Measurements from ENCODE around the gene CNKSR2.
A peak's percentile ranks its signal among the peaks of the same experiment; 100 is the strongest.
"Not testable (repeated sequence)": the region's sequence is repeated elsewhere in the genome, so short reads cannot be mapped to it uniquely, and the experiment has no call there.

The CNKSR2 gene

DNA sequence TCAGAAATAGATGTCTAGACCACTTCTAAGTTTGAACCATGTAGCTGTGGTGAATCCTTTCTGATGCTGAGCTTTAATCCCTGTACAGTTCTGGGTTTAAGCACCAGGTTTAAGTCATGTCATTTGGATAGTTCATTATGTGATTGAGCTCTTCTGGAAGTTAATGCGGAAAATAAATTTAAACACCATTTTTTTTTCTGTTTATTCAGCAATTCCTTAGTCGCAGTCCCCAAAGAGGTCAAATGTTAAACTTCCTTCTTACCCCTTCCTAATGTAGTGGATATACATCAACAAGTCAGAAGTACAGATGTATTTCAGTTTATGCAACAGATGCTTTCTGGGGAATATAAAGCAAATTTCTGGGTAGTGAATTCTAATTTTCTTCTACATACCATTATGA lies 52.9 kb downstream of the CNKSR2 start:
- DNase-seq (ENCODE audit: low read depth), result no peak
- H3K4me3 ChIP-seq (ENCODE audit: low read depth, low read length), result no peak overlapping the region

DNA sequence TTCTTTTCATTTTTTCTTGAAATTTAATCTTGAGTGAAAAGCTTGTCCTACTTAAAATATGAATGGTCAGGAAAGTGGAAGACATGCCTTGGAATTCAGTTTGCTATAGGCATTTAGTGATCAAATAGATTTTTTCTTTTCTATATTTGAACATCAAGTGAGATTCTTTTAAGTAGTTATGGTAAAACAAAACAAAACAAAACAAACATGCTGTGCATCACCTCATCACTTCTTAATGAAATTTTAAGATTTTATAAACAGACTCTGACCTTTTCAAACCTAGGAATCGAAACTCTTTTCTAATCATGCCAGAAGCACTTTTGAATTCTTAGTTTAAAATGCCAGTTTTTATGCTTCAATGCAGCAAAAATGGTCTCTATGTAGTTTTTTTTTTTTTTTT lies 62.8 kb downstream of the CNKSR2 start:
- no peak for DNase-seq (ENCODE audit: low read depth)
- H3K4me3 ChIP-seq (ENCODE audit: low read depth, low read length), result no peak overlapping the region

DNA sequence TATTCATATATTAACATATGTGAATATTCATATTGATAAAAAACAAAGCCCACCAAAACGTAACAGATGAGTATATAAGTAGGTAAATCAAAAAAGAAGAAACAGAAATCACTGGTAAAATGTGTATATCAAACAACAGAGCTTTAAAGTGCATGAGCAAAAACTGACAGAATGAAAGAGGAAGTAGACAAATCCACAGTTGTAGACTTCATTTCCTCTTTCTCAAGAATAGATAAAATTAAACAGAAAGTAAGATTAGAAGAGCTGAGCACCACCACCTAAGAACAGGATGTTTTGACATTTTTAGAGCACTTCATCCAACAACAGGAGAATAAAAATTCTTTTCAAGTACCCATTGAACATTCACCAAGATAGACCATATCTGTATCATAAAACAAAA lies 64.6 kb downstream of the CNKSR2 start:
- no peak for DNase-seq (ENCODE audit: low read depth)
- H3K4me3 ChIP-seq (ENCODE audit: low read depth, low read length), result no peak overlapping the region

DNA sequence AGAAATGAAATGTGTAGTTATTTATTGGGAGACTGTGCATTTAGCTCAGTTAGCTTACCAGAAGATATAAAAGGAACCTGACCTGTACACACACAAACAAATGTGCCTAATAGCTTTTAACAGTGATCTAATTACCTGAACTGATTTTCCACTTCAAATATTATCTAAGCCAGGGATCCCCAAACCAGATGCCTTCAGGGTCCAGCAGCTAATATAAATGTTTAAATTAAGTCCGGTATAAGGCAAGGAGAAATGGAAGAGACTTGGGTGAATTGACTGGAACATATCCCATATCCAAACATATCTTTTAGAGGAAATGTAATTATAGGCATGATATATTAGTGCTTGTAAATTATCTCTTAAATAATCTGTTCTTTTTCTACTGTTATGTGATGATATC lies 66.7 kb downstream of the CNKSR2 start:
- H3K4me3 ChIP-seq (ENCODE audit: low read depth, low read length), result no peak overlapping the region
- no peak for DNase-seq (ENCODE audit: low read depth)

DNA sequence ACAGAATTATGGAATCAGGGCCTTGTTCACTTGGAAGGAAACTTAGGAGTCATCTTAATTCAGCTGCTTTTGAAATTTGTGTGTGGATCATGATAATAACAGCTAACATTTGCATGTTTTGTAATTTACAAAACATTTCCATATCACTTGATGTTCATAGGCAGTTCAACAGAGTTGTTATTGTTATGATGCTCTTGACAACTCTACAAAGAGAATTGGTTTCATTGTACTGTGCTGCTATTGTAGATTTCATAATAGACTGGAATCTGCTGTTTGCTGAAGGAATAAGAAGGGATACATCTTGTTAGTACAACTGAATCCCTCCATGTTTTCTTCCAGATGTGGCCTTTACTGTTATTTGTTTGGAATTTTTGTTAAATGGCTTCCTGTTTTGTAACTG lies 83.5 kb downstream of the CNKSR2 start:
- no peak for DNase-seq (ENCODE audit: low read depth)
- H3K4me3 ChIP-seq (ENCODE audit: low read depth, low read length), result no peak overlapping the region

DNA sequence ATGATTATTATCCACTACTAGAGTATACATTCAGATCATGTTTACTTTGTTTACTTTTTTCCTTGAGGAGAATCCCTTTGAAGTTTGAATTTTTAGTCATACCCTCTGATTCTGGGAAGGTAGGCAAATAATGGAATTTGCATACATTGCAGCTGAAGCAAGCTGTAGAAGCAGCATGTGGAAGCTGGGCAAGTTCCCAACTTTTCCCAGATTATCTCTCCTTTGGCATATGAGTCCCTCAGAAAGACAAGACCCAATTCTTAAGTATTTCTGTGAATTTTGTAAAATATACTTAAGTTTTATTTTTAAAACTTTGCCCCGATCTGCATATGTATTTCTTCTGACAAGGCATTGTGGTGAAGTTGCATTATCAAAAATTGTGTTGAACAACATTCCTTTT lies 94.9 kb downstream of the CNKSR2 start:
- DNase-seq (ENCODE audit: low read depth), result no peak
- no peak overlapping the region for H3K4me3 ChIP-seq (ENCODE audit: low read depth, low read length)

DNA sequence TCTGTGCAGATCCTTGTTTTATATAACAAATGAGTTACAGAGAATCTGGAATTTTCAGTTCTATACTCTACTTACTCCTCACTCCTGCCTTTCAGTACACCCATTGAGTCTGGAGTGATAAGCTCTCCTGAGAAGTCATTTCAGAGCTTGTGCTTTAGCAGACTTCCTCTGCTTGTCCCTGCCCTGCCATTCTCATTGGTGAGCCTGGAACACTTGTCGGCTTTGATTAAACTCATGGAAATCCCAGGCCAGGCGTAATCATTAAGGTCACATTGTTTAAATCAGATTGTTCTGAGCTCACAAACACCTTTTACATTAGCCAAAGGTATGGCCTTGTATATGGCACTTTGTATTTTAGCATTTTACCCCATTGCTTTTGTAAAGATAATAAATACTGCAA lies 102.7 kb downstream of the CNKSR2 start:
- DNase-seq (ENCODE audit: low read depth), result no peak
- H3K4me3 ChIP-seq (ENCODE audit: low read depth, low read length), result no peak overlapping the region

DNA sequence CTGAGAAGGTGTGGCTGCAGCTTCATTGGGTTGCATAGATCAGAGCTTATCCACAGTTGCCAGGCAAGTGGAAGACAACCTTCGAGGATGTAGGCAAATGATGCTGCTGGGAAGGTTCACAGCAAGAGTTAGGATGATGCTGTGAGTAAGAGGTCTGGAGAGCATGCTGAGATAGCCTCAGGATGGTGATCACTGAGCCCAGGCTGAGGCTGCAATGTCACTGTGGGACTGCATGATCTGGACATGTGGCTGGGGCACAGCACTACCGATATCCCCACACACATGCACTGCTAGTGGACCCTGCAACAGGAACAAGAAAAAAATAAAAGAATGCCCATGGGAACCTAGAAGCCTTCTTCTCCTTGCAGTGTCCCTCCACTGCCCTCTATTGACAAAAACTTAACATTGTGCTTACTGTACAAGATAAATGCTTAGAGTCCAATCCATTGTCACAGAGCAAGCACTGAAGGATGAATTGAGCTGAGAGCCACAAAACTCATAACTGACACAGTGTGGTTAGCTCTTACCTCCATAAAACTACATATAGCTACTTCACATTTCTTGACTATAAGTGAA lies 105.6 kb downstream of the CNKSR2 start:
- H3K4me3 ChIP-seq (ENCODE audit: low read depth, low read length), result no peak overlapping the region
- DNase-seq (ENCODE audit: low read depth), result no peak

DNA sequence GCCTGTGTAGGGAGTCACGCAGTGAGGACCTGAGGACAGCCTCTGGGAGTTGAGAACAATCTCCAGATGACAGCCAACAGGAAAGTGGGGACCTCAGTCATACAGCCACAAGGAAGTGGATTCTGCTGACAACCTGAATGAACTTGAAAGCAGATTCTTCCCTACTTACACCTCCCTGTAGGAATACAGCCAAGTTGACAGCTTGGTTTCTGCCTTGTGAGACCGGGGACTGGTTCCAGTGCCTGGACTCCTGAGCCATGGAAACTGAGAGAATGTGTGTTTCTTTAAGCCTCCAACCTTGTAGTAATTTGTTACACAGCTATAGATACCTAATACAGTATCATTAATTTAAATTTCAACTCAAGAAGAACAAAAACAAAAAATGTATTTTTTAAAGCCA lies 107.5 kb downstream of the CNKSR2 start:
- DNase-seq (ENCODE audit: low read depth), result no peak
- no peak overlapping the region for H3K4me3 ChIP-seq (ENCODE audit: low read depth, low read length)

DNA sequence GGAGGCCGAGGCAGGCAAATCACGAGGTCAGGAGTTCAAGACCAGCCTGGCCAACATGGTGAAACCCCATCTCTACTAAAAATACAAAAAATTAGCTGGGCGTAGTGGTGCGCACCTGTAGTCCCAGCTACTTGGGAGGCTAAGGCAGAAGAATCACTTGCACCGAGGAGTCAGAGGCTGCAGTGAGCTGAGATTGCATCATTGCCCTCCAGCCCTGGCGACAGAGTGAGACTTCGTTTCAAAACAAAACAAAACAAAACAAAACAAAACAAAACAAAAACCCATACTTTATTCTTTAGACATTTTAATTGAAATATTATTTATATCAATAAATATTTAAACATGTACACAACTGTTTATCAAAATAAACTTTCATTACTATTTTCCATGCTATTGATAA lies 109.8 kb downstream of the CNKSR2 start:
- DNase-seq (ENCODE audit: low read depth), result not testable (repeated sequence)

DNA sequence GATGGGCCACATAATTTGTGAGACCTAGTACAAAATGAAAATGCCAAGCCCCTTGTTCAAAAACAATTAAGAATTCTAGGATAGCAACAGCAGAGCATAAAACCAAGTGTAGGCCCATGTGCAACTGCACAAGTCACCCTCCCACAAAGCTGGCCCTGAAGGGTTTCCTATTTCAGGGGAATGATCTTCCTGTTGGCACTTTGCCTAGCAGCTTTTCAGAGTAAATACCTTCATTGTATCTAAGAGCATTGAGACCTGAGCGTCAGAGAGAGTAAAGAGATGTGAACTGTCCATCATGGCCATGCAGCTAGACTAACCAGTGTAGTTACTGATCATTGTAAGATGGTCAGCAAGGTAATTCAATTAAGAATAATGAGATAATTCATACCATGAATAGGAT lies 113.6 kb downstream of the CNKSR2 start:
- DNase-seq (ENCODE audit: low read depth), result no peak
- H3K4me3 ChIP-seq (ENCODE audit: low read depth, low read length), result no peak overlapping the region

More for the DNA sequence above, 109.8 kb downstream of the CNKSR2 start:
- not testable (repeated sequence) for H3K4me3 ChIP-seq (ENCODE audit: low read depth, low read length)

DNA sequence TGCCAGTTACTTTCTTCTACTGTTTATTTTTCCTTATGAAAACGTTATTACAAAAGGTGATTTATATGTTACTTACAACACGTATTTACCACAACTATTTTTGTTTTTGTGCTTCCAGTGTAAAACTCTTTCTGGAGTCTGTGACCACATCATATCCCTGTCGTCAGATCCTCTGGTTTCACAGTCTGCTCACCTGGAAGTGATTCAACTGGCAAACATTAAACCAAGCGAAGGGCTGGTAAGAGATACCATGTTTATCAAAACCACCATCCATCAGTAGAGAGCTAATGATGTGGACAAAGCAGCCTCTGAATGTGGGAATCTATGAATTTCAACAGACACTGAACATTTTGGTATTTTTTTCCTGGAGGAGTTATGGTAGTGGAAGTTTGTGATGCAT lies 116.1 kb downstream of the CNKSR2 start:
- H3K4me3 ChIP-seq (ENCODE audit: low read depth, low read length), result no peak overlapping the region

DNA sequence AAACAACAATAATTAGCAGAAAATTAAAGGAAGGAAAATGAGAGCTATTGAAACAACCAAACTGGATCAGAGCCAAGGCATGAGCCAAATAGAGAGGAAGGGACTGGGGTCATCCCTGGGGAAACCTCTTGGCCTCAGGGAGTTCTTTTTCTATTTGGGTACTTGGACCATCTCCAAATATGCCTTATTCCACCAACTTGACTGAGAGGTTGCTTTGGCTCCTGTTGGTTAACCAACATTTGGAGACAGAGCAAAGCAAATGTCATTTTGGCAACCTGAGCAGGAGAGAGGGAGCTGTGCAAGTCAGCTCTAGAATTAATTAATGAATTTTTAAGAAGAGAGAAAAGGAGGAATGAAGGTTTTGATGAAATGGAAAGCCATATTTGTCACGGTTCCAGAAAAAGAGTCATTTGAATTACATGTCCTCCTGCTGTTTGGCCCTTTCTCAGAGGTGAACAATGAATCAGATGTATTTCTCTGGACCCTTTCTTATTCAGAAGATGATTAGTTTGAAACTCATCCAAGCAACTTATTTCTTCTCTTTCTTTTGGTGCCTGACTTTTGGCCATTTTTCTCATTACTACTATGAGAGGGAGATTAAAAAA lies 119.1 kb downstream of the CNKSR2 start:
- H3K4me3 ChIP-seq (ENCODE audit: low read depth, low read length), result no peak overlapping the region
- peak; percentile 41 for DNase-seq (ENCODE audit: low read depth)

More for the DNA sequence above, 116.1 kb downstream of the CNKSR2 start:
- no peak for DNase-seq (ENCODE audit: low read depth)

DNA sequence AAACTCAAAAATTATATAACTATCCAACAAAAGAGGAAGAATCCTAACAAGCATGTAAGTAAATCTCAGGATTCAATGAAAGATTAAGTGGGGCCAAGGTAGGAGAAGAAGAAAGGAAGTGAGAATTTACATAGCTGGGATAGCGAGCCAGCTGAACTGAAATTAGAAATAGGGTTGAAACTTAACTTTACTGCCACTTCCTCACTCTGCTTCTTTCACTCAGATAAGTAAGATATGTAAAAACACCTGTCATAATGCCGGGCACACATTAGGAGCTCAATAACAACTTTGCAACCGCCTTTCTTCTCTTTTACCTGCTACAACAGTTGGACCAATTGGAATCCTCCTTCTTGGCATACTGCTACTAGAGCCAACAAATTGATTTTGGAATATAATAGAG lies 129.4 kb downstream of the CNKSR2 start:
- DNase-seq (ENCODE audit: low read depth), result no peak
- no peak overlapping the region for H3K4me3 ChIP-seq (ENCODE audit: low read depth, low read length)

DNA sequence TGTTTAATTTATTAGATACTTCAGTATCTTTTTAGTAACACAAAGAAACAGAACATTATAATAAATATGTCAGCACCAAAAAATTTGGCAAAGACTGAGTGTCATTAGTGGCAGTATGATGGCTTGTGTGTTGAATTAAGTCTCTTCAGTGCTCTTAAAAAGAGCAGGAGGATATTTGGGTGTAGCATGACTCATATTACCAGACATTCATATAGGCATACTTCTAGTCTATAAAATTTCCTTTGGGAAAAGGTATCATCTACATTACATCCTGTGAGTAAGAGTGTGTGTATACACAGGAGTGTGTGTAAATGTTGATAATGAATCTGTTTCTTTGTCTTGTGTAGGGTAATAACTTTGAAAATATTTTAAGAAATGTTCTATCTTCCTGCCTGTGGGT lies 135.7 kb downstream of the CNKSR2 start:
- no peak overlapping the region for H3K4me3 ChIP-seq (ENCODE audit: low read depth, low read length)
- DNase-seq (ENCODE audit: low read depth), result peak; percentile 30

DNA sequence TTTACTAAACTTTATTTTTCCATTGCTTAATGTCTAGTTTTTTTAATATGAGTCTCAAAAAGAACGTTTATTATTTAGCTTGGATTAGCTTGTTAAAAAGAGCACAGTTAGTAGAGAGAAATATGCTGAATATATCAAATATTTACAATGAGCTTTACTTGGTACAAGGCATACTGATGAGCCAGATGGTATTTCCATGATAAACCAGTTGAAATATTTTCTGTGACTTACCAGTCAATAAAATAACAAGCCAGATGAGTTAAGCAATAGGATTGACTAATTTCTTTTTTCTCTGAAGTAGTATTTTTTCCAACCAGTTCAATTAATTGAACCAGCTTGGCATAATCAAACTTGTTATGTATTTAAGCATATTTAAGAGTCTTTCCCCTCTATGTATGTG lies 149.8 kb downstream of the CNKSR2 start:
- no peak overlapping the region for H3K4me3 ChIP-seq (ENCODE audit: low read depth, low read length)
- DNase-seq (ENCODE audit: low read depth), result no peak

DNA sequence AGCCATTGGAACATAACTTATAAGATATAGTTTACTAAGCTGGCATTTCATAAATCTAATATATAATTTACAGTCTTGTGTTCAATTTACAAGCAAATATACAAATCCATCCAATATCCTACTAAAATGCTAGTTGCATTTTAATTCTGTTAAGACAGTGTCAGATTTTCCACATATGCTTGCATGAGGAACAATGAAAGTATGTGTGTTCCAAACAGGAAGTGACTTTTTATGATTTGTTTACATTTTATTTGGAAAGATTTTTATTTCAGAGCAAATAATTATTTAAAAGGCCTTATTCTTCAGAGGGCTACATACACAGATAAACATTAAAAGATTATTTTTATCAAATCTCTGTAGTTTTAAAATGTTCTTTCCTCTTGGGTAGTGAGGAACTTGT lies 153.9 kb downstream of the CNKSR2 start:
- H3K4me3 ChIP-seq (ENCODE audit: low read depth, low read length), result no peak overlapping the region
- no peak for DNase-seq (ENCODE audit: low read depth)

DNA sequence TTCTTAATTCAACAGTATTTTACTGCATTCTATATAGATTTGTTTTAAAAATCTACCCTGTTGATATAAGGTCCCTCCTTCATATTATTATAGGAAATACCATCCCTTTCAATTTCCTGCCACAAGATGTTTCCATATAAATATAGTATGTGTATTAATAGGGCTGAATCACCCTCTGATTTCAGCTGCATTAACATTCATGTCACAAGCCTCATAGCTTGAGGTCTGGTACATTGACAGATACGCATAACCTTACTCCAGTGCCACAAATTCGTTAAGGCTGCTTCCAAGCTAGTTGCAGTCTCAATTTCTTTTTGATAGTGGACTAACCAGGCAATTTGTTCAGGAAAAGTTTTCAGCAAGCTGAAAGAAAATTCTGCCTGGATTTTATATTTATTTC lies 155.6 kb downstream of the CNKSR2 start:
- DNase-seq (ENCODE audit: low read depth), result no peak
- H3K4me3 ChIP-seq (ENCODE audit: low read depth, low read length), result no peak overlapping the region

DNA sequence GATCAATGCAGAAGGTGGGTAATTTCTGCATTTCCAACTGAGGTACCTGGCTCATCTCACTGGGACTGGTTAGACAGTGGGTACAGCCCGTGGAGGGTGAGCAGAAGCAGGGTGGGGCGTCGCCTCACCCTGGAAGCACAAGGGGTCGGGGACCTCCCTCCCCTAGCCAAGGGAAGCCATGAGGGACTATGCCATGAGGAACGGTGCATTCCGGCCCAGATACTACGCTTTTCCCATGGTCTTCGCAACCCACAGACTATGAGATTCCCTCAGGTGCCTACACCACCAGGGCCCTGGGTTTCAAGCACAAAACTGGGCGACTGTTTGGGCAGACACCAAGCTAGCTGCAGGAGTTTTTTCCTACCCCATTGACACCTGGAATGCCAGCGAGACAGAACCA lies 170.4 kb downstream of the CNKSR2 start:
- H3K4me3 ChIP-seq (ENCODE audit: low read depth, low read length); DNase-seq (ENCODE audit: low read depth): not testable (repeated sequence)

DNA sequence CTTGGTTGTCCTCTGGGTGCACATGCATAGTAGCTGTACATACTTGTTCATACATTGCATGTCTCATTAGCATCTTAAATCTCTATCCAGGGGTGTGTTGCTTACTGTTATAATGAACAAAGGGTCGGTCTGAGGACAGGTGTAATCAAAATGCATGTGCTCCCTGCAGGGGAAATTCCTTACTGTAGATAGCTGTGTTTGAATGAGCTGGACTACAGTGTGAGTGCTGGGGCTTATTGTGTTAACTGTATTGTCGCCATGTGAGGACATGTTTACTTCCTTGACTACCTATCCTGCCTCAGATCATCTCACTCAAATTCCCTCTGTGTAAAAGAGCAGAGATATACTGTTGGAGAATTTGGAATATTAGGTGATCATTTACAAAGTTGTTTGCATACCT lies 185.2 kb downstream of the CNKSR2 start:
- no peak for DNase-seq (ENCODE audit: low read depth)
- H3K4me3 ChIP-seq (ENCODE audit: low read depth, low read length), result no peak overlapping the region

DNA sequence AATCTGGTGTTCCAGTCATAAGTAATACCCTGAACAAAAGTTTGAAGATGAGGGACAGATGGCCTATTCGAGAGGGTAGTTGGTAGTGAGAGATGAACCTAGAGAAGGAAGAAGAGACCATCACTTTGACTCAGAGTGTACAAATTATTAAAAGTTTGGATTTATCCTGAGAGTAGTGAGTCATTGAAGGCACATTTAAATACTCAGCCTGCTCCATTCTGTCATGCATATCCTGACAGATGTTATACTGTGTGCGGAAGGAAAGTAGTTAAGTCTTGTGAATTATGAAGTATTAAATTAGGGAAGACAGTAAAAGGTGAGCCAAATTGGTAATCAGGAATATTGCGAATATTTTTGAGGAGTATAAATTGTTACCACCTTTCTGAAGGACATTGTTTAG lies 190.8 kb downstream of the CNKSR2 start:
- H3K4me3 ChIP-seq (ENCODE audit: low read depth, low read length), result no peak overlapping the region
- no peak for DNase-seq (ENCODE audit: low read depth)

DNA sequence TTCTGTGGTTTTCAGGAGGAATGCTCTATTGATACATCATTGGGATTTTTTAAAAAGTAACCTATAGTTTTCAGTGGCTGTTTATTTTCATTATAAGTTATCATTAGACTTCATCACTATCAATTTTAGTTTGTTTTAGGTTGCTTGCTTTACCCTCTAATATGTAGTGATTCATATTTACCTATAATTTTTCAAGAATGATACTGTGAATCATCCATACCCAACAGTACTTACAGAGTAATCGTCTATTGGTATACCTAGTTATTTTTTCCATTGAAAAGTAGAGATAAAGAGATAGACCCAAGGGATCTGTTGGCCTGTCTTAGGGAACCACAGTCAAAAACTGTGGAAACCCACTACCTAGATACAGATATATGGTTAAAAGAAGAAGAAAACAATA lies 200.6 kb downstream of the CNKSR2 start:
- no peak overlapping the region for H3K4me3 ChIP-seq (ENCODE audit: low read depth, low read length)
- DNase-seq (ENCODE audit: low read depth), result no peak
